SK-N-SH (cell line): Measurements from ENCODE around the gene KCNJ16. TPM values are rescaled to one million over a fixed set of nuclear protein-coding genes. Genes with fewer than 3 reads are reported as not detected.

Experiments used
- CTCF ChIA-PET: fragments of 300-600, 350-600 bp; formaldehyde crosslinking; extraction: SDS; loops from one replicate; lab custom pipeline; 2021; lab: Yijun Ruan, JAX
- POLR2A ChIA-PET: fragments of 350-600 bp; sonication (Branson Sonifier 250); formaldehyde crosslinking; extraction: SDS; loops from one replicate; lab custom pipeline; 2020; ENCODE audit warnings: antibody characterized with exemption, inconsistent platforms; lab: Yijun Ruan, JAX
- DNase-seq: peaks from one replicate; pipeline ENCODE4 v3.0.0; 2012
- H2AFZ ChIP-seq: fragments of 200-600 bp; sonication (generic); 2 replicates; pipeline ENCODE4 v1.8.1; 2016; ENCODE audit warnings: antibody characterized with exemption, mild to moderate bottlenecking, low read depth
- H3F3A ChIP-seq: fragments of 200-600 bp; sonication (generic); replicated peaks from 2 replicates; pipeline ENCODE3; 2016; ENCODE audit warnings: antibody characterized with exemption, mild to moderate bottlenecking; ENCODE audit not compliant: insufficient read depth
- H3K27ac ChIP-seq, 2 experiments: fragments of 200-500 bp in 1 of 2; fragments of 200-600 bp in 1 of 2; sonication (Bioruptor generic) in 1 of 2; sonication (generic), shearing (Covaris generic) in 1 of 2; 2 replicates each; pipeline versions ENCODE4 v1.5.1 to v1.6.1; 2014 to 2016; ENCODE audit warnings: low read depth in 2 of 2, inconsistent platforms in 1 of 2, low read length in 1 of 2, mild to moderate bottlenecking in 1 of 2, mixed read lengths in 1 of 2
- H3K27me3 ChIP-seq: fragments of 200-600 bp; sonication (generic), shearing (Covaris generic); 2 replicates; pipeline ENCODE4 v1.6.1; 2016; ENCODE audit warnings: mixed run types; ENCODE audit not compliant: insufficient read depth
- H3K36me3 ChIP-seq, 2 experiments: fragments of 200-500 bp in 1 of 2; fragments of 200-600 bp in 1 of 2; sonication (Bioruptor generic) in 1 of 2; sonication (generic) in 1 of 2; replicated peaks in 1 of 2; 2 replicates each; pipeline versions ENCODE3 to v1.5.1; 2014 to 2016; ENCODE audit warnings: low read length in 1 of 2, mild to moderate bottlenecking in 1 of 2; ENCODE audit not compliant: insufficient read depth in 2 of 2, control insufficient read depth in 1 of 2
- H3K4me1 ChIP-seq, 2 experiments: fragments of 200-500 bp in 1 of 2; fragments of 200-600 bp in 1 of 2; sonication (Bioruptor generic) in 1 of 2; sonication (generic), shearing (Covaris generic) in 1 of 2; 2 replicates each; pipeline versions ENCODE4 v1.5.1 to v1.6.1; 2014 to 2016; ENCODE audit warnings: low read depth in 1 of 2, low read length in 1 of 2, mixed run types in 1 of 2; ENCODE audit not compliant: insufficient read depth in 2 of 2, control insufficient read depth in 1 of 2
- H3K4me2 ChIP-seq: fragments of 200-600 bp; sonication (generic), shearing (Covaris generic); 2 replicates; pipeline ENCODE4 v1.6.1; 2017; ENCODE audit warnings: mixed run types
- H3K4me3 ChIP-seq, 2 experiments: fragments of 200-500 bp in 1 of 2; fragments of 200-600 bp in 1 of 2; sonication (Bioruptor generic) in 1 of 2; sonication (generic), shearing (Covaris generic) in 1 of 2; 2 replicates each; pipeline versions ENCODE4 v1.5.1 to v1.8.1; 2014 to 2016; ENCODE audit warnings: low read depth in 2 of 2, inconsistent platforms in 1 of 2, low read length in 1 of 2, mild to moderate bottlenecking in 1 of 2, mixed read lengths in 1 of 2, moderate library complexity in 1 of 2
- H3K79me2 ChIP-seq: fragments of 200-600 bp; sonication (generic); 2 replicates; pipeline ENCODE4 v1.8.1; 2017; ENCODE audit warnings: mild to moderate bottlenecking; ENCODE audit not compliant: insufficient read depth
- H3K9ac ChIP-seq: fragments of 200-600 bp; sonication (generic); 2 replicates; pipeline ENCODE4 v1.6.1; 2017; ENCODE audit warnings: mixed run types
- H3K9me2 ChIP-seq: fragments of 200-600 bp; sonication (generic); 2 replicates; pipeline ENCODE4 v1.6.1; 2017; ENCODE audit warnings: mixed run types
- H3K9me3 ChIP-seq: fragments of 200-600 bp; sonication (generic); 2 replicates; pipeline ENCODE4 v1.6.1; 2017; ENCODE audit warnings: mixed run types, mild to moderate bottlenecking, moderate library complexity
- H4K20me1 ChIP-seq: fragments of 200-600 bp; sonication (generic); 2 replicates; pipeline ENCODE4 v1.6.1; 2017; ENCODE audit warnings: mild to moderate bottlenecking, mixed run types; ENCODE audit not compliant: insufficient read depth
- CTCF ChIP-seq: fragments of 200-600 bp; sonication (generic); IDR thresholded peaks from 2 replicates; pipeline ENCODE4 v1.6.1; 2017; ENCODE audit warnings: antibody characterized with exemption, mild to moderate bottlenecking, moderate library complexity
- EP300 ChIP-seq, 2 experiments: IDR thresholded peaks; 2 replicates each; pipeline versions ENCODE4 v1.4.0 to v1.6.1; 2012; ENCODE audit warnings: borderline replicate concordance in 1 of 2, low read depth in 1 of 2, low read length in 1 of 2
- FOSL2 ChIP-seq: IDR thresholded peaks from 2 replicates; pipeline ENCODE4 v1.4.0; 2012; ENCODE audit warnings: low read depth, mild to moderate bottlenecking, moderate library complexity, borderline replicate concordance
- FOXJ3 ChIP-seq: sonication (generic); formaldehyde crosslinking; IDR thresholded peaks from 2 replicates; pipeline ENCODE4 v1.5.1; 2020; ENCODE audit warnings: mild to moderate bottlenecking, missing genetic modification reagents
- GABPA ChIP-seq: IDR thresholded peaks from 2 replicates; pipeline ENCODE4 v1.4.0; 2012; ENCODE audit warnings: low read depth, mild to moderate bottlenecking
- GATA2 ChIP-seq: sonication (generic); formaldehyde crosslinking; IDR thresholded peaks from 2 replicates; pipeline ENCODE4 v1.5.0; 2020; ENCODE audit warnings: mild to moderate bottlenecking, missing genetic modification reagents
- JUND ChIP-seq: IDR thresholded peaks from 2 replicates; pipeline ENCODE4 v1.4.0; 2012
- MAX ChIP-seq: IDR thresholded peaks from 2 replicates; pipeline ENCODE4 v1.4.0; 2012; ENCODE audit warnings: low read depth
- NFIC ChIP-seq: IDR thresholded peaks from 2 replicates; pipeline ENCODE4 v1.4.0; 2012; ENCODE audit warnings: borderline replicate concordance
- PBX3 ChIP-seq: IDR thresholded peaks from 2 replicates; pipeline ENCODE4; 2012
- POLR2AphosphoS5 ChIP-seq: IDR thresholded peaks from 2 replicates; pipeline ENCODE4 v1.6.1; 2012; ENCODE audit warnings: low read depth, low read length
- RCOR1 ChIP-seq: fragments of 150-350 bp; IDR thresholded peaks from 2 replicates; pipeline ENCODE4 v1.6.1; 2017; ENCODE audit warnings: antibody characterized with exemption, low read length
- RFX5 ChIP-seq: IDR thresholded peaks from 2 replicates; pipeline ENCODE4 v1.6.1; 2012; ENCODE audit warnings: mild to moderate bottlenecking, improper control_type of control experiment, low read length
- RXRA ChIP-seq: IDR thresholded peaks from 2 replicates; pipeline ENCODE4 v1.4.0; 2012; ENCODE audit warnings: low read depth, mild to moderate bottlenecking, borderline replicate concordance
- SIN3A ChIP-seq: IDR thresholded peaks from 2 replicates; pipeline ENCODE4 v1.6.1; 2012; ENCODE audit warnings: low read depth, mild to moderate bottlenecking, low read length, moderate library complexity, borderline replicate concordance
- TCF12 ChIP-seq: IDR thresholded peaks from 2 replicates; pipeline ENCODE4 v1.4.0; 2012
- TEAD4 ChIP-seq: IDR thresholded peaks from 2 replicates; pipeline ENCODE4 v1.4.0; 2012; ENCODE audit warnings: mild to moderate bottlenecking, borderline replicate concordance; ENCODE audit not compliant: insufficient read depth
- USF1 ChIP-seq: IDR thresholded peaks from 2 replicates; pipeline ENCODE4 v1.4.0; 2012; ENCODE audit warnings: low read depth, borderline replicate concordance
- WGBS: methylation state at CpG from one replicate; pipeline ENCODE4 v1.1.6; 2017; ENCODE audit warnings: low lambda C conversion rate; 5-methylcytosine and 5-hydroxymethylcytosine counted together
- polyA plus RNA-seq, 3 experiments: library from polyadenylated mRNA; depleted of rRNA; stranded (reverse); fragments of >200 nt; gene quantifications; 2 replicates each; pipeline ENCODE4 v1.2.3, GENCODE V29; 2012

Gene KCNJ16
- polyA plus RNA-seq, 1 of the 3 experiments (the other 2 are of a cell fraction), result not detected

- POLR2A ChIA-PET, result no interaction called here
- 38% methylated on average over 3 of the region's 3 CpGs for WGBS
- H3K4me1 ChIP-seq, result peaks cover 0 to 2% of the 10 kb centered on the region in 2 experiments; a peak in 2 of 4 replicates
- no peaks in the 10 kb centered on the region for H3K79me2 ChIP-seq
- H3F3A ChIP-seq, result no peaks in the 10 kb centered on the region
- TF ChIP-seq MAX (no peak), EP300 (IDR thresholded peaks at IDR 0.05; ENCODE audit: borderline replicate concordance in 1 of 2, low read depth in 1 of 2, low read length in 1 of 2) (peak in 1 of 2 experiments; percentile 74; a peak in 1 of 4 replicates), GATA2 (CRISPR knock-in tag) (no peak), TEAD4 (peak; percentile 24; the same call in 1 of the 2 replicates), USF1 (no peak), POLR2AphosphoS5 (peak; percentile 59), SIN3A (peak; percentile 15; the same call in 1 of the 2 replicates), NFIC (peak; percentile 69; the same call in 1 of the 2 replicates), RFX5 (no peak), PBX3 (peak; percentile 85), RCOR1 (no peak), GABPA (no peak), TCF12 (peak; percentile 95), RXRA (peak; percentile 57; the same call in 1 of the 2 replicates), FOSL2 (peak; percentile 24; the same call in 1 of the 2 replicates), FOXJ3 (no peak), CTCF (no peak), JUND (peak; percentile 68)
- TF ChIP-seq, all 33 proteins: peak for 10
- Histone ChIP-seq H3K9ac (no peak overlapping the region), H3K9me3 (no peaks in the 10 kb centered on the region), H4K20me1 (no peaks in the 10 kb centered on the region), H3K27ac (peak overlapping the region in 1 of 2 experiments; percentile 35; a peak in 1 of 4 replicates), H3K36me3 (no peaks in the 10 kb centered on the region), H2AFZ (no peak overlapping the region), H3K4me2 (peak overlapping the region; percentile 56; the same call in 1 of the 2 replicates), H3K9me2 (no peaks in the 10 kb centered on the region), H3K4me3 (no peak overlapping the region), H3K27me3 (no peaks in the 10 kb centered on the region)
- DNase-seq, result no peak
- CTCF ChIA-PET, result interaction anchor here (1.2 to 2.8 kb wide), 3 partner anchors 10 to 531 kb away, joined by 3 to 18 read pairs (median 4); no protein-coding TSS in a partner anchor
Observed at GRCh38 chr17:70138291-70138865, 63.4 kb downstream of the KCNJ16 start.
